Measurements from ENCODE around the gene TSEN2. TPM values are rescaled to one million over a fixed set of nuclear protein-coding genes. Genes with fewer than 3 reads are reported as not detected.
"Not testable (repeated sequence)": the region's sequence is repeated elsewhere in the genome, so short reads cannot be mapped to it uniquely, and the experiment has no call there.

Gene TSEN2
- total RNA-seq, 1 donor from 2014 or later = 16.0 TPM

DNA sequence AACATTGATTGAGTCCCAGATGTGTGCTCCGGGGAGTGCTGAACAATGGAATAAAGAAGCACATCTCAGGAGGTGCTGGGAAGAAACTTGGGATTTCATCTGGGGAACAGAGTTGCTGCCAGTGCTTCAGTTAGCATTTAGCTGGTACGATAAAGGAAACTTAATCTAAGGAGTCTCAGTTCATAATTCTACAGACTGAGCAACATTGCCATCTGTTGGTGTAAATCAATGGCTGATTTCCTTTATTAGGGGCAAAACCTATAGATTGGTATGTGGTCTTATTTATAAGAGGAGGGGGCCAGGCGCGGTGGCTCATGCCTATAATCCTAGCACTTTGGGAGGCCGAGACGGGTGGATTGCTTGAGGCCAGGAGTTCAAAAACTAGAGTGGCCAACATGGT is 52.1 kb downstream of the TSEN2 start:
- Histone ChIP-seq H3K9me3 (no peaks in the 10 kb centered on the region), H3K27ac (no peak overlapping the region), H3K27me3 (no peaks in the 10 kb centered on the region), H3K4me1 (no peaks in the 10 kb centered on the region), H3K4me3 (no peak overlapping the region), H3K36me3 (peaks cover 13% of the 10 kb centered on the region)
- TF ChIP-seq, protein P1, sequence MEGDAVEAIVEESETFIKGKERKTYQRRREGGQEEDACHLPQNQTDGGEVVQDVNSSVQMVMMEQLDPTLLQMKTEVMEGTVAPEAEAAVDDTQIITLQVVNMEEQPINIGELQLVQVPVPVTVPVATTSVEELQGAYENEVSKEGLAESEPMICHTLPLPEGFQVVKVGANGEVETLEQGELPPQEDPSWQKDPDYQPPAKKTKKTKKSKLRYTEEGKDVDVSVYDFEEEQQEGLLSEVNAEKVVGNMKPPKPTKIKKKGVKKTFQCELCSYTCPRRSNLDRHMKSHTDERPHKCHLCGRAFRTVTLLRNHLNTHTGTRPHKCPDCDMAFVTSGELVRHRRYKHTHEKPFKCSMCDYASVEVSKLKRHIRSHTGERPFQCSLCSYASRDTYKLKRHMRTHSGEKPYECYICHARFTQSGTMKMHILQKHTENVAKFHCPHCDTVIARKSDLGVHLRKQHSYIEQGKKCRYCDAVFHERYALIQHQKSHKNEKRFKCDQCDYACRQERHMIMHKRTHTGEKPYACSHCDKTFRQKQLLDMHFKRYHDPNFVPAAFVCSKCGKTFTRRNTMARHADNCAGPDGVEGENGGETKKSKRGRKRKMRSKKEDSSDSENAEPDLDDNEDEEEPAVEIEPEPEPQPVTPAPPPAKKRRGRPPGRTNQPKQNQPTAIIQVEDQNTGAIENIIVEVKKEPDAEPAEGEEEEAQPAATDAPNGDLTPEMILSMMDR (IDR thresholded peaks at IDR 0.05) = peak; percentile 8
- intact Hi-C loops (cut with DNase I) = no loop called here
- DNase-seq (no peak), ATAC-seq (no peak)

DNA sequence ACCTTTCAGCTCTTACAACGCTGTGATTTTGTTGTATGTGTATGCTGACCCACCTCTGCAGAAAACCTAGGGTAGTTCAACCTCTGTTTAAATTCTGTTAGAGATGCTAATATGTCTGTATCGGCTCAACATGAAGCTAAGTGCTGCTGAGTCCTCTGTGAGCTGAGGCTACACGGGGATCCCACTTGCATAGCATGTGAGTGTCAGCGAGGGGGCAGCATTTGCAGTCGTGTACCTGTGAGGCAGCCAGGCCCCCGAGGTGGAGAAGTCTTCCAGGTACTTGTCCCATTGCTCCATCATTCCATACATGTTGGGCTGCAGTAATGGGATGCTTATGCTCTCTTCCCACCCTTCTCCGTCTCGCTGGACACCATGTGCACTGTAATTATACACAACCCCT is 57.3 kb downstream of the TSEN2 start:
- Histone ChIP-seq H3K36me3 (no peaks in the 10 kb centered on the region), H3K4me1 (no peaks in the 10 kb centered on the region), H3K27ac (no peak overlapping the region), H3K27me3 (no peaks in the 10 kb centered on the region), H3K9me3 (no peaks in the 10 kb centered on the region), H3K4me3 (no peak overlapping the region)
- TF ChIP-seq, protein P1 (IDR thresholded peaks at IDR 0.05) = no peak
- ATAC-seq = peak; percentile 48
- intact Hi-C loops (cut with DNase I) = no loop called here
- no peak for DNase-seq

DNA sequence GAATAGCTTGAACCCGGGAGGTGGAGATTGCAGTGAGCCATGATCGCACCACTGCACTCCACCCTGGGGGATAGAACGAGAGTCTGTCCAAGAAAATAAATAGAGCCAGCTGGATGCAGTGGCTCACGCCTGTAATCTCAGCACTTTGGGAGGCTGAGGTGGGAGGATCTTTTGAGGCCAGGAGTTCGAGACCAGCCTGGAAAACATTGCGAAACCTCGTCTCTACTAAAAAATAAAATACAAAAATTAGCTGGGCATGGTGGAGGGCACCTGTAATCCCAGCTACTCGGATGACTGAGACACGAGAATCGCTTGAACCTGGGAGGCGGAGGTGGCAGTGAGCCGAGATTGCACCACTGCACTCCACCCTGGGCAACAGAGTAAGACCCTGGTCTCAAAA is 59.2 kb downstream of the TSEN2 start:
- H3K4me3 ChIP-seq; H3K36me3 ChIP-seq; H3K4me1 ChIP-seq; H3K27ac ChIP-seq; intact Hi-C loops (cut with DNase I); ATAC-seq; H3K27me3 ChIP-seq; DNase-seq; H3K9me3 ChIP-seq: not testable (repeated sequence)

DNA sequence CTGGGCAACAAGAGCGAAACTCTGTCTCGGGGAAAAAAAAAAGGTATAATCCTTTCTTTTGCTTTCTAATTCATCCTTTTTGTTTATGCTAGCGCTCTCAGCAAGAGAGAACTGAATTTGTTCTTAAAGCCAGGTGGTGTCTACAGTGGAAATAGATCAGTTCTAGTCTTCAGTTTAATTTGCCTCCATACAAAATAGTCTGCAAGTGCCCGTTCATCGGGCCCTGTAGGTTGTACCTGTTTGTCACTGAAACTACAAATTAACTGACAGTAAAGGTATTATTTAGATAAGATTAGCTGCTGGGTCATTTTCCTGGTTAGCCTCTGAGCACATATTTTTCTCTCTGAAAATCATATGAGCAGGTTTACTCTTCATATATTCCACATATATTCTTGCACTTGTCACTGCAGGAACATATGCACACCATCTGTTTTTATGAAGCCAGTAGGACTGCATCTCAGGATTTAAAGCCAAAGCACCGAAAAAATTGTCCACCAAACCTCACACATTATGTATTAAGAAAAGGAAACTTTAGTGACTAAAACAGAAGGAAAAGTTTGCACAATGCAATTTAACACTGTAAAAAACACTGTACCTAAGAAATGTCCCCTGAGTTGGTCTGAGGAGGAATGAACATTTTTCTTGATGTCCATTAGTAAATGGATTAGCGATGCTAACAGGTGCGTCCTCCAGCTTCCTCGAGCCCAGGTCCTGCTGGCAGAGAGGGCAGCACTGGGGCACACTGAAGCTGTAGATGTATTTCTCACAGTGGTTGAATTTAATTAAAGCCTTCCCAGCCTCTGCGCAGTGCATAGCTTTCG is 60.6 kb downstream of the TSEN2 start:
- intact Hi-C loops (cut with DNase I) = no loop called here
- H3K27me3 ChIP-seq = no peaks in the 10 kb centered on the region
- no peaks in the 10 kb centered on the region for H3K36me3 ChIP-seq
- no peaks in the 10 kb centered on the region for H3K9me3 ChIP-seq
- ATAC-seq = no peak
- H3K4me3 ChIP-seq = peak overlapping the region; percentile 11
- no peak for DNase-seq
- no peak overlapping the region for H3K27ac ChIP-seq
- TF ChIP-seq, protein P1 (IDR thresholded peaks at IDR 0.05) = no peak
- H3K4me1 ChIP-seq = no peaks in the 10 kb centered on the region

DNA sequence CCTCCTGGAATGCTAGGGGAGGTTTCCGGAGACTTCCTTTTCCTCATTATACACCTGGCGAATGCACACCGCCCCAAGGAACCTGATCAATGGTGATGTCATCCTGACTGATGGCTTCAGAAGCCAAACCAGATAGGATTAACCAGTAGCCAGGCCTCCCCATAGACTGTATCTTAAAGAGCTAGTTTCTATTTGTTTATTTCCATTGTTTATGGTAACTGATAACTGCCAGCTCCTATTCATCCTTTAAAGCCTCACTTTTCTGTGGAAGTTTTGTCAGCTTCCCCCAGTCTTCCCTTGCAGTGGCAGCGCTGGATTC is 61.2 kb downstream of the TSEN2 start, which contains the start of gene MKRN2OS:
TSS of gene MKRN2OS (minus strand) at position 27 of the 319 bp plus-strand sequence. CDS start 35 bp downstream, outside the sequence.
- Histone ChIP-seq H3K27me3 (no peaks in the 10 kb centered on the region), H3K36me3 (no peaks in the 10 kb centered on the region), H3K27ac (no peak within 1 kb of the TSS), H3K4me3 (peak within 1 kb of the TSS; percentile 11), H3K4me1 (no peaks in the 10 kb centered on the region), H3K9me3 (no peaks in the 10 kb centered on the region)
- no peak for DNase-seq
- intact Hi-C loops (cut with DNase I) = no loop called here
- TF ChIP-seq, protein P1 (IDR thresholded peaks at IDR 0.05) = no peak
- peak; percentile 80 for ATAC-seq

DNA sequence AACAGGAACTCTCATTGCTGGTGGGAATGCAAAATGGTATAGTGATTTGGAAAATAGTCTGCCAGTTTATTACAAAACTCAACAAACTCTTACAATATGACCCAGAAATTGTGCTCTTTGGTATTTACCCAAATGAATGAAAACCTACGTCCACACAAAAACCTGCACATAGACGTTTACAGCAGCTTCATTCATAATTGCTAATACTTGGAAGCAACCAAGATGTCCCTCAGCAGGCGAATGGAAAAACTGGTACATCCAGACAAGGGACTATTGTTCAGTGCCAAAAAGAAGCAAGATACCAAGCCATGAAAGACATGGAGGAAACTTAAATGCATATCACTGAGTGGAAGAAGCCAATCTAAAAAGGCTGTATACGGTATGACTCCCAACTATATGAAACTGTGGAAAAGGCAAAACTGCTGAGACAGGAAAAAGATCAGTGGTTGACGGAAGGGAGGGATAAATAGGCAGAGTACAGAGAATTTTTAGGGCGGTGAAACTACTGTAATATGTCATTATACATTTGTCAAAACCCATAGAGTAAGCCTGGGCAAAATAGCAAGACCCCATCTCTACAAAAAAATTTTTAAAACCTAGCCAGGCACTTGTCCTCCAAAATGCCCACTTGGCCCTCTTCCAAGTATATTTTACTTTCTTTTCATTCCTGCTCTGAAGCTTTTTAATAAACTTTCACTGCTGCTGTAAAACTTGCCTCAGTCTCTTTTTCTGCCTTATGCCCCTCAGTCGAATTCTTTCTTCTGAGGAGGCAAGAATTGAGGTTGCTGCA is 65.9 kb downstream of the TSEN2 start:
- ATAC-seq (no peak), DNase-seq (no peak)
- TF ChIP-seq, protein P1 (IDR thresholded peaks at IDR 0.05) = no peak
- no peak overlapping the region for H3K4me3 ChIP-seq
- no peaks in the 10 kb centered on the region for H3K9me3 ChIP-seq
- H3K27ac ChIP-seq = no peak overlapping the region
- intact Hi-C loops (cut with DNase I) = no loop called here
- H3K27me3 ChIP-seq = peaks cover 21% of the 10 kb centered on the region
- H3K4me1 ChIP-seq = no peaks in the 10 kb centered on the region
- no peaks in the 10 kb centered on the region for H3K36me3 ChIP-seq

All from upper lobe of right lung (tissue), 1 donor.